Lung (tissue), 12 donors: ENCODE data around the gene DCLK1. TPM values are rescaled to one million over a fixed set of nuclear protein-coding genes. Genes with fewer than 3 reads are reported as not detected.
A peak's percentile ranks its signal among the peaks of the same experiment; 100 is the strongest.

Experiments used
- ATAC-seq: fragments of 200-7000 bp; cut with Tn5 transposase; one replicate; pipeline ENCODE4 v1.9.1; 2020; ENCODE audit warnings: moderate number of reproducible peaks; ENCODE audit not compliant: insufficient read depth, low FRiP score
- DNase-seq, 3 donors: peaks; one replicate each; pipeline ENCODE4 v3.0.0-alpha.2; 2013 to 2017
- H3K27ac ChIP-seq, 2 donors: one replicate each; pipeline ENCODE4 v1.5.1; 2013; ENCODE audit warnings: mild to moderate bottlenecking in 2 of 2, moderate library complexity in 2 of 2, control low read depth in 1 of 2, inconsistent platforms in 1 of 2, low read depth in 1 of 2, low read length in 1 of 2
- H3K27me3 ChIP-seq, 3 donors: one replicate each; pipeline ENCODE4 v1.5.1; 2013; ENCODE audit warnings: low read length in 2 of 3; ENCODE audit not compliant: control insufficient read depth in 3 of 3, insufficient read depth in 3 of 3
- H3K36me3 ChIP-seq, 4 donors: one replicate each; pipeline ENCODE4 v1.5.1; 2013; ENCODE audit warnings: low read length in 4 of 4, mild to moderate bottlenecking in 1 of 4, moderate library complexity in 1 of 4; ENCODE audit not compliant: control insufficient read depth in 4 of 4, insufficient read depth in 4 of 4
- H3K4me1 ChIP-seq, 5 donors: one replicate each; pipeline ENCODE4 v1.5.1; 2013; ENCODE audit warnings: low read length in 5 of 5, mild to moderate bottlenecking in 2 of 5, moderate library complexity in 1 of 5; ENCODE audit not compliant: control insufficient read depth in 5 of 5, insufficient read depth in 5 of 5
- H3K4me3 ChIP-seq: one replicate; pipeline ENCODE4 v1.5.1; 2013; ENCODE audit warnings: mild to moderate bottlenecking, control low read depth, moderate library complexity
- H3K9ac ChIP-seq, 2 donors: one replicate each; pipeline ENCODE4 v1.5.1; 2013; ENCODE audit warnings: low read length in 2 of 2, control low read depth in 1 of 2; ENCODE audit not compliant: insufficient read depth in 1 of 2
- H3K9me3 ChIP-seq, 4 donors: one replicate each; pipeline ENCODE4 v1.5.1; 2013; ENCODE audit warnings: low read length in 3 of 4, mild to moderate bottlenecking in 1 of 4, moderate library complexity in 1 of 4; ENCODE audit not compliant: control insufficient read depth in 4 of 4, insufficient read depth in 3 of 4
- WGBS, 2 donors: extraction: QIAGEN DNeasy Blood & Tissue Kit; methylation state at CpG; one replicate each; pipeline ENCODE4 v1.1.7; 2013; 5-methylcytosine and 5-hydroxymethylcytosine counted together
- polyA plus RNA-seq, 2 donors: library from polyadenylated mRNA; stranded (reverse); fragments of 200-250 nt; gene quantifications; one replicate each; pipeline ENCODE4 v1.2.1, GENCODE V29; 2013
- total RNA-seq, 2 donors: library from RNA; depleted of rRNA in 1 of 2; stranded (reverse); fragments of >200 nt in 1 of 2; gene quantifications; one replicate each; pipeline ENCODE4 v1.2.1, GENCODE V29; 2014 to 2021
- TF ChIP-seq, protein P1 (sequence below): IDR thresholded peaks from 2 replicates; pipeline ENCODE4 v1.5.1; 2012; ENCODE audit warnings: mild to moderate bottlenecking; ENCODE audit errors: control extremely low read depth, extremely low read depth
- donor health status: control.
- donor health status: control.
- donor health status: Bipolar disorder and iron deficiency.
- donor health status: healthy.
- donor health status: DM: yes; HTN: yes; CAD: no.

The DCLK1 gene
- total and polyA plus RNA-seq, 4 donors: 1.2 to 23.5 (median 7.0) TPM

DNA sequence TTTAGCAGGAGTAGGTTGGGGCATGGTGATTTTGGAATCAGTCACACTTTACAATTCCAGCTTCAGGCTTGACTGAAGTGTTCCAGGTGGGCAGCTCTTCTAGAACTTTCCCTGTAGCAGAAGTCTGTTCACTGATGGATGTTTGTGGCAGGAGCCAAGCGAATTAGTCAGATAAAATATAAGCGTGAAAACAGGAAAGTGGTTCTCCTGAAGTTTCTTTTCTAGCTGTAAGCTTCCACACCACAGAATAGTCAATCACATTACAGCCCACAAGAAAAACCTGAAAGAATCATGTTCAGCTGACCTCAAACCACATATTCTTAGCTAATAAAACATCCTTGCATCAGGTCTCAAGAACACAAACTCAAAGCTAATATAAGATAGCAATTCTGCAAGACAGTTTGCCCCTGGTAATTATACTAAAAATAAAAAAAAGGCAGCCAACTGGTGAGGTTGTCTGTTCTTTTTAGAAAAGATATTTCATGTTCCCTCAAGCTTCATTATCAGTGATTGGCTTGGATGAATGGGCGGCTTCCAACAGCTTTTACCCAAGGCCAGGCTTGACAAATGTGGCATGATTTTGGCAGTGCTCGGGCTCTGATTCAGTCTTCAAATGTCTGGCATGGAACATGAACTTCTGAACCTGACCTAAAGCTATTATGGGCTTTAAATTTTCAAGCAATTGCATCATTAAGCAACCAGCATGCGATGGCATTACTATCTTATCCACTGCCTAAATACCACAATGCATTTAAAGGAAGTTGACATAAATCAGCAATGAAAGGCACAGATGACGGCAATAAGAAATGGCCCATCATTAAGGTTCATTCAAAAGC lies 136.8 kb downstream of the DCLK1 start:
- Histone ChIP-seq H3K9me3 (no peaks in the 10 kb centered on the region), H3K4me1 (peaks cover 0 to 5% (median 0%) of the 10 kb centered on the region in 5 donors), H3K4me3 (no peak overlapping the region), H3K9ac (no peak overlapping the region), H3K36me3 (no peaks in the 10 kb centered on the region), H3K27ac (peak overlapping the region in 1 of 2 donors; percentile 80), H3K27me3 (no peaks in the 10 kb centered on the region)
- TF ChIP-seq, protein P1, sequence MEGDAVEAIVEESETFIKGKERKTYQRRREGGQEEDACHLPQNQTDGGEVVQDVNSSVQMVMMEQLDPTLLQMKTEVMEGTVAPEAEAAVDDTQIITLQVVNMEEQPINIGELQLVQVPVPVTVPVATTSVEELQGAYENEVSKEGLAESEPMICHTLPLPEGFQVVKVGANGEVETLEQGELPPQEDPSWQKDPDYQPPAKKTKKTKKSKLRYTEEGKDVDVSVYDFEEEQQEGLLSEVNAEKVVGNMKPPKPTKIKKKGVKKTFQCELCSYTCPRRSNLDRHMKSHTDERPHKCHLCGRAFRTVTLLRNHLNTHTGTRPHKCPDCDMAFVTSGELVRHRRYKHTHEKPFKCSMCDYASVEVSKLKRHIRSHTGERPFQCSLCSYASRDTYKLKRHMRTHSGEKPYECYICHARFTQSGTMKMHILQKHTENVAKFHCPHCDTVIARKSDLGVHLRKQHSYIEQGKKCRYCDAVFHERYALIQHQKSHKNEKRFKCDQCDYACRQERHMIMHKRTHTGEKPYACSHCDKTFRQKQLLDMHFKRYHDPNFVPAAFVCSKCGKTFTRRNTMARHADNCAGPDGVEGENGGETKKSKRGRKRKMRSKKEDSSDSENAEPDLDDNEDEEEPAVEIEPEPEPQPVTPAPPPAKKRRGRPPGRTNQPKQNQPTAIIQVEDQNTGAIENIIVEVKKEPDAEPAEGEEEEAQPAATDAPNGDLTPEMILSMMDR: no peak
- DNase-seq: peak in 2 of 3 donors; percentile 16 to 26
- ATAC-seq: no peak
- WGBS, 2 donors: 53 to 64% methylated on average over 6 of the region's 6 CpGs

DNA sequence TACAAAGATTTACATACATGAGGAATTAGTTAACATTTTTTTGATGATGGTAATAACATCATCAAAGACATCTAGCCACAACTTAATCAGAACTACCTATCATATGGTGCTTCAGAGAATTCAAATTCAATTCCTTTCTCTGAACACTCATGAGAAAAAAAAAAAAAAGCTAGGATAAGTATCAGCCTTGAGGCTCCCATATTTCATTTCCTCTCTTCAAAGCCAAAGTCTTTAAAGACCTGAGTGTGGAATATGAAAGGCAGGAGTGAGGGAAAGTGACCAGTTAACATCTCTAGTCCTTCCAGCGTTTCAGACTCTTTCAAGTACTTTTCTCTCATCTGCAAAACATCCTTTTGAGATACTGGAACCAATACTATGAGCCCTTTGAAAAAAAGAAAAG lies 137.5 kb downstream of the DCLK1 start:
- WGBS, 2 donors: 29 to 46% methylated on average over 1 of the region's 1 CpG
- TF ChIP-seq, protein P1: no peak
- ATAC-seq (no peak), DNase-seq (no peak)
- Histone ChIP-seq H3K4me3 (no peak overlapping the region), H3K27ac (peak overlapping the region in 1 of 2 donors; percentile 80), H3K27me3 (no peaks in the 10 kb centered on the region), H3K9ac (no peak overlapping the region), H3K4me1 (peaks cover 0 to 5% (median 0%) of the 10 kb centered on the region in 5 donors), H3K9me3 (no peaks in the 10 kb centered on the region), H3K36me3 (no peaks in the 10 kb centered on the region)

DNA sequence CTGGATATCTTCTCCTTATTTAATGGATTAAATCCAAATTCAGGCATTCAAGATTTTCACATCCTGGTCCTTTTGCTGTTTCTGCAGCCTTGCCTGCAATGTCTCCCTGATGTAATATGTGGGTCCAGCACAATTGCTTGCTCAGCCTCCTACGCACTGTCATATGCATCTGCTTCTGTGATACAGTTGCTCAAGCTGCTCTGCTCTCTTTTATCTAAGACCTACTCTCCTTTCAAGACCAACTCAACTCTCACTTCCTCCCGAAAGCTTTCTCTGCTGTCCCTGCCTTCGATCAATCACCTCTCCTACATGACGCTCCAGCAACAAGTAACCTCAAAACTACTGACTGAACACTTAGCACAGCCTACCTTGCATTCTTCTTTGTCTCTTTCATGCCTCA lies 138.2 kb downstream of the DCLK1 start:
- Histone ChIP-seq H3K9me3 (no peaks in the 10 kb centered on the region), H3K9ac (no peak overlapping the region), H3K36me3 (no peaks in the 10 kb centered on the region), H3K27ac (no peak overlapping the region), H3K4me3 (peak overlapping the region; percentile 3), H3K27me3 (no peaks in the 10 kb centered on the region), H3K4me1 (peaks cover 0 to 5% (median 0%) of the 10 kb centered on the region in 5 donors)
- WGBS, 2 donors: 81 to 86% methylated on average over 4 of the region's 4 CpGs
- no peak for ATAC-seq
- TF ChIP-seq, protein P1: no peak
- DNase-seq: no peak
